ENCODE measurements around the gene TSKS. TPM values are rescaled to one million over a fixed set of nuclear protein-coding genes. Genes with fewer than 3 reads are reported as not detected.

TSKS gene
- total RNA-seq, 1 donor from 2014 or later, result not detected

GRCh38 chr19:49792829-49793560 lies 29.9 kb upstream of the TSKS start:
- no peak for TF ChIP-seq CTCF (IDR thresholded peaks at IDR 0.05)
- H3K27ac Mint-ChIP-seq (ENCODE audit: unreplicated experiment), result peak overlapping the region; percentile 59

GRCh38 chr19:49791776-49792445 lies 28.8 kb upstream of the TSKS start:
- no peak overlapping the region for H3K4me3 Mint-ChIP-seq (ENCODE audit: unreplicated experiment)
- H3K27me3 Mint-ChIP-seq (ENCODE audit: low read depth), result no peaks in the 10 kb centered on the region
- no peak for TF ChIP-seq CTCF (IDR thresholded peaks at IDR 0.05)
- DNase-seq (ENCODE audit: low spot score), result no peak
- no peak overlapping the region for H3K27ac Mint-ChIP-seq (ENCODE audit: unreplicated experiment)
- peaks cover 34% of the 10 kb centered on the region for H3K36me3 Mint-ChIP-seq (ENCODE audit: low read depth)
- no peaks in the 10 kb centered on the region for H3K9me3 Mint-ChIP-seq (ENCODE audit: low read depth)
- peaks cover 3% of the 10 kb centered on the region for H3K4me1 Mint-ChIP-seq (ENCODE audit: low read depth)

More at GRCh38 chr19:49792829-49793560, 29.9 kb upstream of the TSKS start:
- Mint-ChIP-seq H3K36me3 (ENCODE audit: low read depth) (peaks cover 32% of the 10 kb centered on the region), H3K9me3 (ENCODE audit: low read depth) (no peaks in the 10 kb centered on the region), H3K4me3 (ENCODE audit: unreplicated experiment) (no peak overlapping the region), H3K27me3 (ENCODE audit: low read depth) (no peaks in the 10 kb centered on the region), H3K4me1 (ENCODE audit: low read depth) (peaks cover 3% of the 10 kb centered on the region)
- no peak for DNase-seq (ENCODE audit: low spot score)

- no peak overlapping the region for H3K27ac Mint-ChIP-seq (ENCODE audit: unreplicated experiment)
- no peak for TF ChIP-seq CTCF (IDR thresholded peaks at IDR 0.05)
- DNase-seq (ENCODE audit: low spot score), result no peak
- H3K9me3 Mint-ChIP-seq (ENCODE audit: low read depth), result no peaks in the 10 kb centered on the region
- peaks cover 13% of the 10 kb centered on the region for H3K4me1 Mint-ChIP-seq (ENCODE audit: low read depth)
- no peaks in the 10 kb centered on the region for H3K27me3 Mint-ChIP-seq (ENCODE audit: low read depth)
- H3K4me3 Mint-ChIP-seq (ENCODE audit: unreplicated experiment), result no peak overlapping the region
- peaks cover 28% of the 10 kb centered on the region for H3K36me3 Mint-ChIP-seq (ENCODE audit: low read depth)
Measured at GRCh38 chr19:49790866-49791265, 27.8 kb upstream of the TSKS start.

- H3K27ac Mint-ChIP-seq (ENCODE audit: unreplicated experiment), result no peak overlapping the region
- no peak overlapping the region for H3K4me3 Mint-ChIP-seq (ENCODE audit: unreplicated experiment)
- no peak for TF ChIP-seq CTCF (IDR thresholded peaks at IDR 0.05)
- no peak for DNase-seq (ENCODE audit: low spot score)
- no peaks in the 10 kb centered on the region for H3K27me3 Mint-ChIP-seq (ENCODE audit: low read depth)
- H3K9me3 Mint-ChIP-seq (ENCODE audit: low read depth), result no peaks in the 10 kb centered on the region
- peaks cover 27% of the 10 kb centered on the region for H3K36me3 Mint-ChIP-seq (ENCODE audit: low read depth)
- peaks cover 17% of the 10 kb centered on the region for H3K4me1 Mint-ChIP-seq (ENCODE audit: low read depth)
Measured at GRCh38 chr19:49788857-49789256, 25.8 kb upstream of the TSKS start.

GRCh38 chr19:49787746-49788145 lies 24.6 kb upstream of the TSKS start:
- Mint-ChIP-seq H3K36me3 (ENCODE audit: low read depth) (peaks cover 32% of the 10 kb centered on the region), H3K9me3 (ENCODE audit: low read depth) (no peaks in the 10 kb centered on the region)
- TF ChIP-seq CTCF (IDR thresholded peaks at IDR 0.05), result no peak

More at GRCh38 chr19:49787746-49788145, 24.6 kb upstream of the TSKS start:
- no peak for DNase-seq (ENCODE audit: low spot score)
- Mint-ChIP-seq H3K4me3 (ENCODE audit: unreplicated experiment) (no peak overlapping the region), H3K27me3 (ENCODE audit: low read depth) (no peaks in the 10 kb centered on the region), H3K4me1 (ENCODE audit: low read depth) (peaks cover 13% of the 10 kb centered on the region), H3K27ac (ENCODE audit: unreplicated experiment) (no peak overlapping the region)

Measured in chondrocyte (in vitro differentiated cells).